OCI-LY7 (cell line): ENCODE data around the gene MCAT. TPM values are rescaled to one million over a fixed set of nuclear protein-coding genes. Genes with fewer than 3 reads are reported as not detected.

ENCODE experiments used
- BruUV-seq: library from RNA; stranded (reverse); fragments of 400-500 nt; replicated peaks from 2 replicates; lab custom pipeline; 2021; lab: Mats Ljungman, UMichigan
- CTCF ChIA-PET: fragments of 300-600 bp; sonication (Branson Sonifier 250); formaldehyde crosslinking; loops from one replicate; lab custom pipeline; 2022; ENCODE audit warnings: antibody characterized with exemption; ENCODE audit not compliant: unreplicated experiment; lab: Charles Lee
- POLR2A ChIA-PET: fragments of 300-600 bp; sonication (Branson Sonifier 250); formaldehyde crosslinking; loops from one replicate; lab custom pipeline; 2022; ENCODE audit warnings: antibody characterized with exemption; lab: Charles Lee
- DNase-seq: peaks from one replicate; pipeline ENCODE4 v3.0.0-alpha.2; 2015; ENCODE audit warnings: low spot score
- H2AFZ ChIP-seq: fragments of 200-600 bp; sonication (generic), shearing (Covaris generic); 2 replicates; pipeline ENCODE4 v1.6.1; 2014; ENCODE audit warnings: mild to moderate bottlenecking, antibody characterized with exemption, low read length, moderate library complexity
- H3K27ac ChIP-seq: fragments of 200-600 bp; sonication (generic); 2 replicates; pipeline ENCODE4 v1.5.1; 2014; ENCODE audit warnings: mixed run types, low read depth, mild to moderate bottlenecking, moderate library complexity, low read length, inconsistent platforms; ENCODE audit not compliant: poor library complexity, severe bottlenecking
- H3K36me3 ChIP-seq: fragments of 200-600 bp; sonication (generic); 2 replicates; pipeline ENCODE4 v1.6.1; 2014; ENCODE audit warnings: mild to moderate bottlenecking, antibody characterized with exemption, low read length, moderate library complexity, mixed read lengths; ENCODE audit not compliant: insufficient read depth
- H3K4me1 ChIP-seq: fragments of 200-600 bp; sonication (generic); 2 replicates; pipeline ENCODE4 v1.5.1; 2014; ENCODE audit warnings: mild to moderate bottlenecking, low read length; ENCODE audit not compliant: insufficient read depth, poor library complexity, severe bottlenecking
- H3K4me2 ChIP-seq: fragments of 200-600 bp; sonication (generic); 2 replicates; pipeline ENCODE4 v1.6.1; 2014; ENCODE audit warnings: mild to moderate bottlenecking, low read length
- H3K4me3 ChIP-seq: fragments of 200-600 bp; sonication (generic); 2 replicates; pipeline ENCODE4 v1.5.1; 2014; ENCODE audit warnings: mild to moderate bottlenecking, low read depth, low read length; ENCODE audit not compliant: poor library complexity, severe bottlenecking
- H3K79me2 ChIP-seq: fragments of 200-600 bp; sonication (generic); 2 replicates; pipeline ENCODE4 v1.6.1; 2016; ENCODE audit warnings: low read depth, mild to moderate bottlenecking, low read length, moderate library complexity, mixed read lengths; ENCODE audit not compliant: insufficient read depth
- H3K9me2 ChIP-seq: fragments of 200-600 bp; sonication (generic); 2 replicates; pipeline ENCODE4 v1.6.1; 2016; ENCODE audit warnings: mild to moderate bottlenecking, low read length, mixed read lengths; ENCODE audit not compliant: insufficient read depth
- H3K9me3 ChIP-seq: fragments of 200-600 bp; sonication (generic); 2 replicates; pipeline ENCODE4 v1.6.1; 2014; ENCODE audit warnings: mild to moderate bottlenecking, mixed run types, low read length, mixed read lengths
- H4K20me1 ChIP-seq: fragments of 200-600 bp; sonication (generic); 2 replicates; pipeline ENCODE4 v1.6.1; 2014; ENCODE audit warnings: mild to moderate bottlenecking, antibody characterized with exemption, low read length, moderate library complexity, mixed read lengths; ENCODE audit not compliant: insufficient read depth
- EZH2phosphoT487 ChIP-seq: fragments of 200-600 bp; sonication (generic); IDR thresholded peaks from 2 replicates; pipeline ENCODE4 v1.6.1; 2018; ENCODE audit warnings: low read depth, borderline replicate concordance, mild to moderate bottlenecking, mixed run types, antibody characterized with exemption, low read length, moderate library complexity, mixed read lengths
- intact Hi-C: fragments of 100-400 bp; cut with micrococcal nuclease; formaldehyde crosslinking; loops from one replicate; pipeline ENCODE4 v1.10.0; 2022; ENCODE audit not compliant: unreplicated experiment
- total RNA-seq, 2 experiments: library from RNA; depleted of rRNA in 1 of 2; stranded (reverse); fragments of >200 nt in 1 of 2; shearing (Covaris generic) in 1 of 2; gene quantifications; 2 replicates each; pipeline ENCODE4 v1.2.3, GENCODE V29; 2014 to 2022
- TF ChIP-seq, protein P1 (sequence below): fragments of 200-600 bp; sonication (generic); conservative IDR thresholded peaks from 2 replicates; pipeline ENCODE4 v1.5.1; 2014; ENCODE audit warnings: mild to moderate bottlenecking, antibody characterized with exemption, low read length, moderate library complexity, mixed read lengths

Gene MCAT
- total RNA-seq, 2 experiments from 2014 or later = 30.6 to 33.2 TPM

DNA sequence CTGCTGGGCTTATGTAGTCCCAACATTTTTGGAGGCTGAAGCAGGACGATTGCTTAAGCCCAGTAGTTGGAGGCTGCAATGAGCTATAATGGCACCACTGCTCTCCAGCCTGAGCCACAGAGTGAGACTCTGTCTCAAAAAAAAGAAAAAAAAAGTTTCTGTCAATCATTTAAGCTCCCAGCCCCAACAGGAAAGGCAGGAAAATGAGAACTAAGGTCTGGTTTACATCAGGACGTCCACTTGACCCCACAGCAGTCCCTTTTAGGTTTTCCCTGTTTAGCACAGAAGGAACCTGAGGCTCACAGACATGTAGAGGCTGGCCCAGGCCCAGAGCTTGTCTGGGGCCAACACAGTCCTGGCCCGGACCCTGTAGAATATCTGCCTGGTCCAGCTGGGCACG, 44.8 kb downstream of the MCAT start:
- no peaks in the 10 kb centered on the region for H3K9me2 ChIP-seq
- no peaks in the 10 kb centered on the region for H4K20me1 ChIP-seq
- no peak overlapping the region for H3K4me2 ChIP-seq
- H2AFZ ChIP-seq = no peak overlapping the region
- CTCF ChIA-PET = no interaction called here
- H3K36me3 ChIP-seq = no peaks in the 10 kb centered on the region; the same call in 1 of the 2 replicates
- H3K4me3 ChIP-seq = no peak overlapping the region
- DNase-seq = no peak
- H3K4me1 ChIP-seq = peaks cover 26% of the 10 kb centered on the region
- peaks cover 5% of the 10 kb centered on the region; the same call in 1 of the 2 replicates for H3K9me3 ChIP-seq
- H3K27ac ChIP-seq = no peak overlapping the region
- no TSS peak for BruUV-seq
- intact Hi-C loops = no loop called here
- TF ChIP-seq EZH2phosphoT487 = no peak
- TF ChIP-seq, protein P1, sequence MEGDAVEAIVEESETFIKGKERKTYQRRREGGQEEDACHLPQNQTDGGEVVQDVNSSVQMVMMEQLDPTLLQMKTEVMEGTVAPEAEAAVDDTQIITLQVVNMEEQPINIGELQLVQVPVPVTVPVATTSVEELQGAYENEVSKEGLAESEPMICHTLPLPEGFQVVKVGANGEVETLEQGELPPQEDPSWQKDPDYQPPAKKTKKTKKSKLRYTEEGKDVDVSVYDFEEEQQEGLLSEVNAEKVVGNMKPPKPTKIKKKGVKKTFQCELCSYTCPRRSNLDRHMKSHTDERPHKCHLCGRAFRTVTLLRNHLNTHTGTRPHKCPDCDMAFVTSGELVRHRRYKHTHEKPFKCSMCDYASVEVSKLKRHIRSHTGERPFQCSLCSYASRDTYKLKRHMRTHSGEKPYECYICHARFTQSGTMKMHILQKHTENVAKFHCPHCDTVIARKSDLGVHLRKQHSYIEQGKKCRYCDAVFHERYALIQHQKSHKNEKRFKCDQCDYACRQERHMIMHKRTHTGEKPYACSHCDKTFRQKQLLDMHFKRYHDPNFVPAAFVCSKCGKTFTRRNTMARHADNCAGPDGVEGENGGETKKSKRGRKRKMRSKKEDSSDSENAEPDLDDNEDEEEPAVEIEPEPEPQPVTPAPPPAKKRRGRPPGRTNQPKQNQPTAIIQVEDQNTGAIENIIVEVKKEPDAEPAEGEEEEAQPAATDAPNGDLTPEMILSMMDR = no peak
- POLR2A ChIA-PET = no interaction called here
- no peaks in the 10 kb centered on the region for H3K79me2 ChIP-seq

DNA sequence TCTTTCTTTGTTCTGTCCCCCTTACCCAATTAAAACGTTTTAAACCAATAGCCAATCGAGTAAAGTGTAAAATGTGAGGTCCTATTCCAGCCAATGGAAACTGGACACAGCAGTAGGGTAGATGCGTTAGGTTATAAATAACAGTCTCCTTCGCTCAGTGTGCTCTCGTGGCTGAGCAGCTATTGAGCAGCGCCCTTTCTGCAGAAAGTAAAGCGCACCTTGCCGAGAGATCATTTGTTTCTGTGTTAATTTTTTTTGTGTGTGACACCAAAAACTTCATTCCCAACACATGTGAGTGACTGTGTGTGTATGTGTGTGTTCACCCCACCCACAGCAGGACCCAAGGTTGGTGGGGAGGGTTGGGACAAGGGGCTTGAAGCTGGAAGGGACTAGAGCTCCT, 46.8 kb downstream of the MCAT start:
- no peak for TF ChIP-seq EZH2phosphoT487
- TF ChIP-seq, protein P1 = no peak
- no peaks in the 10 kb centered on the region for H4K20me1 ChIP-seq
- POLR2A ChIA-PET = no interaction called here
- H3K9me3 ChIP-seq = peaks cover 5% of the 10 kb centered on the region; the same call in 1 of the 2 replicates
- H3K36me3 ChIP-seq = no peaks in the 10 kb centered on the region; the same call in 1 of the 2 replicates
- no TSS peak for BruUV-seq
- H2AFZ ChIP-seq = no peak overlapping the region
- H3K4me1 ChIP-seq = peaks cover 25% of the 10 kb centered on the region
- H3K4me2 ChIP-seq = no peak overlapping the region
- no peaks in the 10 kb centered on the region for H3K9me2 ChIP-seq
- H3K4me3 ChIP-seq = no peak overlapping the region
- H3K79me2 ChIP-seq = no peaks in the 10 kb centered on the region
- no peak for DNase-seq
- H3K27ac ChIP-seq = no peak overlapping the region
- intact Hi-C loops = no loop called here
- CTCF ChIA-PET = interaction anchor here (0.5 kb wide), 1 partner anchor 229 kb away, joined by 3 read pairs; no protein-coding TSS in a partner anchor

DNA sequence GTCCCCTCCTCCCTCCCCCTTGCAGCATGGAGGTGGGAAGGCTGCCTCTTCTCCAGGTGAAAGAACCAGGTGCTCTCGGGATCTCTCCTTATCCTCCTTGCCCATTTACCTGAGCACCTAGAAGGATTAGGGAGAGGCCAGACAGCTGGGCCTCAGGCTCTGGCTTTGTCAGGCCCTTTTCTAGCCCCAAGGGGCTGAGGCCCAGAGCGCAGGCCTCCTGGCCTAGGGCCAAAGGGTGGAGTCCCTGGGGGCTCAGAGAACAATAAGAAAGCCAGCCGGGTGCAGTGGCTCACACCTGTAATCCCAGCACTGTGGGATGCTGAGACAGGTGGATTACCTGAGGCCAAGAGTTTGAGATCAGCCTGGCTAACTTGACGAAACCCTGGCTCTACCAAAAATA, 48.6 kb downstream of the MCAT start:
- Histone ChIP-seq H3K9me2 (no peaks in the 10 kb centered on the region), H2AFZ (peak overlapping the region; percentile 40; the same call in 1 of the 2 replicates), H3K4me1 (peaks cover 32% of the 10 kb centered on the region), H3K36me3 (no peaks in the 10 kb centered on the region; the same call in 1 of the 2 replicates), H4K20me1 (no peaks in the 10 kb centered on the region), H3K4me2 (peak overlapping the region; percentile 51), H3K9me3 (peaks cover 5% of the 10 kb centered on the region; the same call in 1 of the 2 replicates), H3K4me3 (no peak overlapping the region), H3K79me2 (no peaks in the 10 kb centered on the region), H3K27ac (peak overlapping the region; percentile 35)
- TF ChIP-seq, protein P1 = no peak
- no peak for TF ChIP-seq EZH2phosphoT487
- no TSS peak for BruUV-seq
- intact Hi-C loops = no loop called here
- CTCF ChIA-PET = no interaction called here
- POLR2A ChIA-PET = no interaction called here
- DNase-seq = peak; percentile 65
